GM19463 (cell line): ENCODE results near the gene USP35.

Experiments
- ATAC-seq: cut with Tn5 transposase; IDR thresholded peaks from one replicate; pipeline ENCODE4 v1.9.1; 2021; ENCODE audit warnings: mild to moderate bottlenecking, moderate library complexity; ENCODE audit not compliant: unreplicated experiment

The USP35 gene

GRCh38 chr11:78197816-78198215 is 9.1 kb downstream of the USP35 start:
- ATAC-seq: no peak

GRCh38 chr11:78199015-78199652 is 10.4 kb downstream of the USP35 start:
- no peak for ATAC-seq

- no peak for ATAC-seq
Observed at GRCh38 chr11:78199653-78200015, 10.9 kb downstream of the USP35 start.

GRCh38 chr11:78200061-78200460 is 11.3 kb downstream of the USP35 start:
- ATAC-seq: no peak

GRCh38 chr11:78200553-78200952 is 11.8 kb downstream of the USP35 start:
- ATAC-seq: no peak

- no peak for ATAC-seq
Observed at GRCh38 chr11:78201096-78201818, 12.5 kb downstream of the USP35 start.

GRCh38 chr11:78202733-78203167 is 14.0 kb downstream of the USP35 start:
- ATAC-seq: no peak

- no peak for ATAC-seq
Observed at GRCh38 chr11:78203184-78203583, 14.5 kb downstream of the USP35 start.

- no peak for ATAC-seq
Observed at GRCh38 chr11:78205256-78205655, 16.5 kb downstream of the USP35 start.

GRCh38 chr11:78205691-78206090 is 17.0 kb downstream of the USP35 start:
- no peak for ATAC-seq

GRCh38 chr11:78207532-78208256 is 19.0 kb downstream of the USP35 start:
- ATAC-seq: no peak

- ATAC-seq: no peak
Observed at GRCh38 chr11:78208257-78209165, 19.8 kb downstream of the USP35 start.

GRCh38 chr11:78209478-78209877 is 20.8 kb downstream of the USP35 start:
- no peak for ATAC-seq

- ATAC-seq: no peak
Observed at GRCh38 chr11:78210000-78210608, 21.4 kb downstream of the USP35 start.

- ATAC-seq: no peak
Observed at GRCh38 chr11:78211565-78211964, 22.8 kb downstream of the USP35 start.

GRCh38 chr11:78212586-78213371 is 24.1 kb downstream of the USP35 start:
- no peak for ATAC-seq

- ATAC-seq: no peak
Observed at GRCh38 chr11:78213526-78214330, 25.0 kb downstream of the USP35 start.

GRCh38 chr11:78214331-78215194 is 25.8 kb downstream of the USP35 start:
- no peak for ATAC-seq
